ENCODE measurements around the gene HTRA3.

The HTRA3 gene

GRCh38 chr4:8282134-8282641 lies 12.6 kb downstream of the HTRA3 start:
- no peak overlapping the region for H3K4me3 Mint-ChIP-seq
- no peak overlapping the region for H3K27ac Mint-ChIP-seq
- DNase-seq (ENCODE audit: low spot score in 2 of 2) = no peak

GRCh38 chr4:8282742-8283141 lies 13.2 kb downstream of the HTRA3 start:
- H3K4me3 Mint-ChIP-seq = no peak overlapping the region
- no peaks in the 10 kb centered on the region for H3K36me3 Mint-ChIP-seq
- no peaks in the 10 kb centered on the region for H3K9me3 Mint-ChIP-seq
- H3K4me1 Mint-ChIP-seq = no peaks in the 10 kb centered on the region
- no peak for DNase-seq (ENCODE audit: low spot score in 2 of 2)
- ATAC-seq (ENCODE audit: low read depth) = no peak
- H3K27ac Mint-ChIP-seq = no peak overlapping the region
- peaks cover 9% of the 10 kb centered on the region for H3K27me3 Mint-ChIP-seq

More at GRCh38 chr4:8282134-8282641, 12.6 kb downstream of the HTRA3 start:
- H3K36me3 Mint-ChIP-seq = no peaks in the 10 kb centered on the region
- no peaks in the 10 kb centered on the region for H3K9me3 Mint-ChIP-seq
- H3K27me3 Mint-ChIP-seq = peaks cover 14% of the 10 kb centered on the region
- no peaks in the 10 kb centered on the region for H3K4me1 Mint-ChIP-seq
- no peak for ATAC-seq (ENCODE audit: low read depth)

GRCh38 chr4:8283161-8283560 lies 13.6 kb downstream of the HTRA3 start:
- Mint-ChIP-seq H3K36me3 (no peaks in the 10 kb centered on the region), H3K27me3 (peaks cover 9% of the 10 kb centered on the region), H3K4me1 (no peaks in the 10 kb centered on the region), H3K27ac (no peak overlapping the region), H3K9me3 (no peaks in the 10 kb centered on the region), H3K4me3 (no peak overlapping the region)
- no peak for ATAC-seq (ENCODE audit: low read depth)
- DNase-seq (ENCODE audit: low spot score in 2 of 2) = no peak

GRCh38 chr4:8283631-8284121 lies 14.1 kb downstream of the HTRA3 start:
- H3K36me3 Mint-ChIP-seq = no peaks in the 10 kb centered on the region
- DNase-seq (ENCODE audit: low spot score in 2 of 2) (no peak), ATAC-seq (ENCODE audit: low read depth) (no peak)
- H3K4me3 Mint-ChIP-seq = no peak overlapping the region
- peaks cover 9% of the 10 kb centered on the region for H3K27me3 Mint-ChIP-seq
- no peaks in the 10 kb centered on the region for H3K9me3 Mint-ChIP-seq
- H3K27ac Mint-ChIP-seq = no peak overlapping the region
- no peaks in the 10 kb centered on the region for H3K4me1 Mint-ChIP-seq

- no peaks in the 10 kb centered on the region for H3K36me3 Mint-ChIP-seq
- H3K27me3 Mint-ChIP-seq = peaks cover 9% of the 10 kb centered on the region
- no peaks in the 10 kb centered on the region for H3K9me3 Mint-ChIP-seq
- H3K27ac Mint-ChIP-seq = no peak overlapping the region
- no peak overlapping the region for H3K4me3 Mint-ChIP-seq
- no peaks in the 10 kb centered on the region for H3K4me1 Mint-ChIP-seq
- ATAC-seq (ENCODE audit: low read depth) (no peak), DNase-seq (ENCODE audit: low spot score in 2 of 2) (no peak)
These were observed 14.8 kb downstream of the HTRA3 start for GRCh38 chr4:8284391-8284790.

- ATAC-seq (ENCODE audit: low read depth) = no peak
- Mint-ChIP-seq H3K36me3 (no peaks in the 10 kb centered on the region), H3K4me3 (no peak overlapping the region), H3K4me1 (peaks cover 2% of the 10 kb centered on the region), H3K27me3 (peaks cover 9% of the 10 kb centered on the region), H3K9me3 (no peaks in the 10 kb centered on the region), H3K27ac (no peak overlapping the region)
- DNase-seq (ENCODE audit: low spot score in 2 of 2) = no peak
These were observed 15.8 kb downstream of the HTRA3 start for GRCh38 chr4:8285143-8285975.

GRCh38 chr4:8285976-8286718 lies 16.6 kb downstream of the HTRA3 start:
- H3K27me3 Mint-ChIP-seq = peaks cover 9% of the 10 kb centered on the region
- no peaks in the 10 kb centered on the region for H3K36me3 Mint-ChIP-seq
- no peak overlapping the region for H3K27ac Mint-ChIP-seq
- no peak for DNase-seq (ENCODE audit: low spot score in 2 of 2)
- H3K4me3 Mint-ChIP-seq = no peak overlapping the region
- peaks cover 6% of the 10 kb centered on the region for H3K4me1 Mint-ChIP-seq
- ATAC-seq (ENCODE audit: low read depth) = no peak
- no peaks in the 10 kb centered on the region for H3K9me3 Mint-ChIP-seq

GRCh38 chr4:8286719-8287342 lies 17.3 kb downstream of the HTRA3 start:
- DNase-seq (ENCODE audit: low spot score in 2 of 2) (no peak), ATAC-seq (ENCODE audit: low read depth) (no peak)
- Mint-ChIP-seq H3K9me3 (no peaks in the 10 kb centered on the region), H3K36me3 (no peaks in the 10 kb centered on the region), H3K27ac (no peak overlapping the region), H3K4me3 (no peak overlapping the region), H3K4me1 (peaks cover 8% of the 10 kb centered on the region), H3K27me3 (peaks cover 9% of the 10 kb centered on the region)

GRCh38 chr4:8287343-8288280 lies 18.1 kb downstream of the HTRA3 start:
- H3K9me3 Mint-ChIP-seq = no peaks in the 10 kb centered on the region
- no peaks in the 10 kb centered on the region for H3K36me3 Mint-ChIP-seq
- peaks cover 8% of the 10 kb centered on the region for H3K4me1 Mint-ChIP-seq
- peaks cover 9% of the 10 kb centered on the region for H3K27me3 Mint-ChIP-seq
- no peak for DNase-seq (ENCODE audit: low spot score in 2 of 2)
- H3K4me3 Mint-ChIP-seq = no peak overlapping the region
- ATAC-seq (ENCODE audit: low read depth) = no peak
- no peak overlapping the region for H3K27ac Mint-ChIP-seq

GRCh38 chr4:8289151-8289750 lies 19.7 kb downstream of the HTRA3 start:
- no peaks in the 10 kb centered on the region for H3K9me3 Mint-ChIP-seq
- H3K36me3 Mint-ChIP-seq = no peaks in the 10 kb centered on the region
- no peak for DNase-seq (ENCODE audit: low spot score in 2 of 2)

GRCh38 chr4:8289956-8290700 lies 20.6 kb downstream of the HTRA3 start:
- Mint-ChIP-seq H3K9me3 (peaks cover 5% of the 10 kb centered on the region), H3K27me3 (peaks cover 7% of the 10 kb centered on the region), H3K36me3 (peaks cover 4% of the 10 kb centered on the region), H3K4me1 (peaks cover 12% of the 10 kb centered on the region), H3K4me3 (peak overlapping the region; percentile 77), H3K27ac (peak overlapping the region; percentile 23)
- ATAC-seq (ENCODE audit: low read depth) (peak; percentile 70), DNase-seq (ENCODE audit: low spot score in 2 of 2) (no peak)

More at GRCh38 chr4:8289151-8289750, 19.7 kb downstream of the HTRA3 start:
- Mint-ChIP-seq H3K4me3 (no peak overlapping the region), H3K4me1 (peaks cover 8% of the 10 kb centered on the region), H3K27ac (no peak overlapping the region), H3K27me3 (peaks cover 7% of the 10 kb centered on the region)
- no peak for ATAC-seq (ENCODE audit: low read depth)

GRCh38 chr4:8290701-8290970 lies 21.1 kb downstream of the HTRA3 start:
- H3K27me3 Mint-ChIP-seq = peaks cover 6% of the 10 kb centered on the region
- H3K4me1 Mint-ChIP-seq = peaks cover 12% of the 10 kb centered on the region
- peaks cover 4% of the 10 kb centered on the region for H3K36me3 Mint-ChIP-seq
- H3K27ac Mint-ChIP-seq = peak overlapping the region; percentile 23
- ATAC-seq (ENCODE audit: low read depth) = peak; percentile 72
- H3K9me3 Mint-ChIP-seq = peaks cover 5% of the 10 kb centered on the region
- peak overlapping the region; percentile 77 for H3K4me3 Mint-ChIP-seq
- peak in 1 of 2 donors; percentile 11 for DNase-seq (ENCODE audit: low spot score in 2 of 2)

Data from memory B cell (primary cell).